ENCODE measurements around the gene VPS35L.

VPS35L gene

GRCh38 chr16:19523184-19523558, 32.3 kb upstream of the VPS35L start:
- no peak overlapping the region for H4K12ac ChIP-seq (ENCODE audit: low read depth, low read length)
- H3K18ac ChIP-seq (ENCODE audit: low read length): no peak overlapping the region
- H3K23ac ChIP-seq (ENCODE audit: low read length): no peak overlapping the region
- peaks cover 0 to 2% of the 10 kb centered on the region in 2 experiments for H3K36me3 ChIP-seq (ENCODE audit: control insufficient read depth in 1 of 2, insufficient read depth in 2 of 2, low read length in 2 of 2)
- no peak overlapping the region for H3K4me2 ChIP-seq (ENCODE audit: low read length)
- no peak overlapping the region for H3K9ac ChIP-seq (ENCODE audit: low read length)
- H3K4me1 ChIP-seq (ENCODE audit: control insufficient read depth in 1 of 2, insufficient read depth in 2 of 2, low read length in 2 of 2): peaks cover 0 to 2% of the 10 kb centered on the region in 2 experiments
- H4K91ac ChIP-seq (ENCODE audit: low read depth, low read length): no peak overlapping the region
- H3K79me1 ChIP-seq (ENCODE audit: low read length): peaks cover 7% of the 10 kb centered on the region
- peak overlapping the region; percentile 43 for H2BK120ac ChIP-seq (ENCODE audit: insufficient read depth, low read length, poor library complexity)
- no peak overlapping the region for H2BK5ac ChIP-seq (ENCODE audit: low read depth, low read length, poor library complexity)
- peak; percentile 65 to 73 for DNase-seq
- peaks cover 7% of the 10 kb centered on the region for H3K79me2 ChIP-seq (ENCODE audit: control insufficient read depth, insufficient read depth, low read length, poor library complexity)
- H4K8ac ChIP-seq (ENCODE audit: low read depth, low read length): peak overlapping the region; percentile 48
- H3K4me3 ChIP-seq (ENCODE audit: low read depth, low read length): no peak overlapping the region
- H2AFZ ChIP-seq (ENCODE audit: insufficient read depth, low read length, poor library complexity): peak overlapping the region; percentile 56
- no peak overlapping the region for H3K14ac ChIP-seq (ENCODE audit: low read length)
- no peaks in the 10 kb centered on the region for H3K27me3 ChIP-seq (ENCODE audit: insufficient read depth, low read length)
- no CpG with 5 or more reads among the region's 18 CpGs for WGBS (ENCODE audit: extremely low coverage, insufficient coverage, insufficient read length)
- peaks cover 2% of the 10 kb centered on the region for H3K9me3 ChIP-seq (ENCODE audit: insufficient read depth, low read depth, low read length)
- no peak overlapping the region for H2AK5ac ChIP-seq (ENCODE audit: low read length)
- H3K27ac ChIP-seq (ENCODE audit: low read depth, low read length): no peak overlapping the region
- no peak overlapping the region for H3K4ac ChIP-seq (ENCODE audit: low read depth, low read length)
- peak overlapping the region; percentile 17 for H2BK12ac ChIP-seq (ENCODE audit: low read length)

DNA sequence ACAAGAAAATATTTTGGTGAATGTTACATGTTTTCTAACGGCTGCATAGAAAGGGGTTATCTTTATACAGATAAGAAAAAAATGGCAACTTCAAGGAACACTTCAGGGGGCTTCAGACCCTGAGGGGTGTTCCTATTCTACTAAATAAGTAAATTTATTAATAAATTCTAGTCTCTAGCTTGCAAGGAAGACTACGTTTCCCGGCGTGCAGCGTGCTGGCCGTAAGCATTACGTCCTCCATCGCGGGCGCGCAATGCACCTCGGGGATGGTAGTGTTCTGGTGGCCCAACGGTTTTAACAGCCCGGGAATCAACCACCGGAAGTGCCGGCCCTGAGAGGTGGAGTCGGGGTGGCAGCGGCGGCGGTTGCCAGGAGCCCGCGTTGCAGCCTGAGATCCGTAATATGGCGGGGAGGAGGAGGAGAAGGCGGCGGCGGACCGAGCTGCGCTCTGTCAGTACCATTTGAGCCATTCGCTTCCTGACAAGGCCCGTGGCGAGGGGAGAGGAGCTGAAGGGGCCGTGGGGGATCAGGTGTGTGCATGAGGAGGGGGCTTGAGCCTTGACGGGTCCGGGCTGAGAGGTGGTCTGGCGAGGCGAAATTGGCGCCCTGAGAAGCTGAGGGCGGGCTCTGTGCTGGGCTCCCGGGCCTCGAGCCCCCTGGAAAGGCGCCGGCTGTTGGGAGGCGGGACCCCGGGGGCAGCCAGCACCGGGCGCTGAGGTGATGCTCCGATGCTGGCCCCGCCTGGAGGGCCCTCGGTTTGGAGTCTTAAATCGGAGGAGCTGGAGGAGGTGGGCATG, 31.7 kb upstream of the VPS35L start, which contains the start of gene CCP110:
Gene CCP110 (plus strand): TSS at position 384 of the 797 bp plus-strand sequence. CDS start 3,940 bp downstream, outside the sequence.
- Histone ChIP-seq H2BK12ac (ENCODE audit: low read length) (peak within 1 kb of the TSS; percentile 17), H3K23ac (ENCODE audit: low read length) (no peak within 1 kb of the TSS), H3K79me1 (ENCODE audit: low read length) (peaks cover 7% of the 10 kb centered on the region), H3K4me2 (ENCODE audit: low read length) (peak within 1 kb of the TSS; percentile 71), H3K4me3 (ENCODE audit: low read depth, low read length) (peak within 1 kb of the TSS; percentile 98), H4K91ac (ENCODE audit: low read depth, low read length) (peak within 1 kb of the TSS; percentile 3), H4K8ac (ENCODE audit: low read depth, low read length) (peak within 1 kb of the TSS; percentile 48), H3K36me3 (ENCODE audit: control insufficient read depth in 1 of 2, insufficient read depth in 2 of 2, low read length in 2 of 2) (peaks cover 2 to 4% of the 10 kb centered on the region in 2 experiments), H3K9me3 (ENCODE audit: insufficient read depth, low read depth, low read length) (peaks cover 2% of the 10 kb centered on the region), H3K27ac (ENCODE audit: low read depth, low read length) (no peak within 1 kb of the TSS), H3K18ac (ENCODE audit: low read length) (no peak within 1 kb of the TSS), H3K27me3 (ENCODE audit: insufficient read depth, low read length) (no peaks in the 10 kb centered on the region), H2BK5ac (ENCODE audit: low read depth, low read length, poor library complexity) (peak within 1 kb of the TSS; percentile 14), H2BK120ac (ENCODE audit: insufficient read depth, low read length, poor library complexity) (peak within 1 kb of the TSS; percentile 43), H2AFZ (ENCODE audit: insufficient read depth, low read length, poor library complexity) (peak within 1 kb of the TSS; percentile 76), H2AK5ac (ENCODE audit: low read length) (no peak within 1 kb of the TSS), H3K4me1 (ENCODE audit: control insufficient read depth in 1 of 2, insufficient read depth in 2 of 2, low read length in 2 of 2) (peaks cover 0 to 2% of the 10 kb centered on the region in 2 experiments), H3K9ac (ENCODE audit: low read length) (peak within 1 kb of the TSS; percentile 67), H3K4ac (ENCODE audit: low read depth, low read length) (no peak within 1 kb of the TSS), H3K79me2 (ENCODE audit: control insufficient read depth, insufficient read depth, low read length, poor library complexity) (peaks cover 7% of the 10 kb centered on the region), H4K12ac (ENCODE audit: low read depth, low read length) (no peak within 1 kb of the TSS), H3K14ac (ENCODE audit: low read length) (peak within 1 kb of the TSS; percentile 21)
- no CpG with 5 or more reads among the region's 51 CpGs for WGBS (ENCODE audit: extremely low coverage, insufficient coverage, insufficient read length)
- DNase-seq: peak; percentile 95 to 96

DNA sequence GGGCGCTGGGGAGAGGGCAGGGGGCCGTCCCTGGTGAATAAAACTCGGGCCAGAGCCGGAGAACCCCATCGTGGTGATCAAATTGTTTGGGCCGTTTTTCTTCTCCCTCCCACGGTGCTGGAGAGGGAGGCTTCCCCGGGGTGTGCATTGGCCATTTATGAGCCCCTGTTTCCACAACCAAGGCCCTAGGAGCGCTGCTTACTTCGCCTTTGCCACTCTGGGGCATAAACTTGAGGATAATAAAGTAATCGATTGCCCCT, 31.2 kb upstream of the VPS35L start:
- DNase-seq: no peak
- Histone ChIP-seq H2BK120ac (ENCODE audit: insufficient read depth, low read length, poor library complexity) (no peak overlapping the region), H3K27me3 (ENCODE audit: insufficient read depth, low read length) (no peaks in the 10 kb centered on the region), H2BK5ac (ENCODE audit: low read depth, low read length, poor library complexity) (peak overlapping the region; percentile 14), H3K36me3 (ENCODE audit: control insufficient read depth in 1 of 2, insufficient read depth in 2 of 2, low read length in 2 of 2) (peaks cover 2% of the 10 kb centered on the region in 2 experiments), H3K9ac (ENCODE audit: low read length) (peak overlapping the region; percentile 67), H3K18ac (ENCODE audit: low read length) (no peak overlapping the region), H4K91ac (ENCODE audit: low read depth, low read length) (no peak overlapping the region), H3K4me2 (ENCODE audit: low read length) (peak overlapping the region; percentile 71), H2AFZ (ENCODE audit: insufficient read depth, low read length, poor library complexity) (peak overlapping the region; percentile 76), H3K23ac (ENCODE audit: low read length) (no peak overlapping the region), H3K27ac (ENCODE audit: low read depth, low read length) (no peak overlapping the region), H3K14ac (ENCODE audit: low read length) (no peak overlapping the region), H2AK5ac (ENCODE audit: low read length) (no peak overlapping the region), H3K4me1 (ENCODE audit: control insufficient read depth in 1 of 2, insufficient read depth in 2 of 2, low read length in 2 of 2) (peaks cover 0 to 2% of the 10 kb centered on the region in 2 experiments), H2BK12ac (ENCODE audit: low read length) (no peak overlapping the region), H3K4me3 (ENCODE audit: low read depth, low read length) (peak overlapping the region; percentile 98), H3K9me3 (ENCODE audit: insufficient read depth, low read depth, low read length) (peaks cover 2% of the 10 kb centered on the region), H3K4ac (ENCODE audit: low read depth, low read length) (no peak overlapping the region), H3K79me2 (ENCODE audit: control insufficient read depth, insufficient read depth, low read length, poor library complexity) (peaks cover 6% of the 10 kb centered on the region), H4K8ac (ENCODE audit: low read depth, low read length) (peak overlapping the region; percentile 34), H4K12ac (ENCODE audit: low read depth, low read length) (no peak overlapping the region), H3K79me1 (ENCODE audit: low read length) (peaks cover 7% of the 10 kb centered on the region)
- WGBS (ENCODE audit: extremely low coverage, insufficient coverage, insufficient read length): no CpG with 5 or more reads among the region's 11 CpGs

GRCh38 chr16:19524616-19525384, 30.7 kb upstream of the VPS35L start:
- Histone ChIP-seq H3K27me3 (ENCODE audit: insufficient read depth, low read length) (no peaks in the 10 kb centered on the region), H2AFZ (ENCODE audit: insufficient read depth, low read length, poor library complexity) (no peak overlapping the region), H2BK12ac (ENCODE audit: low read length) (no peak overlapping the region), H3K27ac (ENCODE audit: low read depth, low read length) (no peak overlapping the region), H3K79me1 (ENCODE audit: low read length) (peaks cover 7% of the 10 kb centered on the region), H3K9me3 (ENCODE audit: insufficient read depth, low read depth, low read length) (peaks cover 2% of the 10 kb centered on the region), H3K4me3 (ENCODE audit: low read depth, low read length) (peak overlapping the region; percentile 98), H4K12ac (ENCODE audit: low read depth, low read length) (no peak overlapping the region), H3K18ac (ENCODE audit: low read length) (no peak overlapping the region), H3K14ac (ENCODE audit: low read length) (no peak overlapping the region), H3K79me2 (ENCODE audit: control insufficient read depth, insufficient read depth, low read length, poor library complexity) (peaks cover 6% of the 10 kb centered on the region), H3K4me1 (ENCODE audit: control insufficient read depth in 1 of 2, insufficient read depth in 2 of 2, low read length in 2 of 2) (peaks cover 0 to 2% of the 10 kb centered on the region in 2 experiments), H3K9ac (ENCODE audit: low read length) (peak overlapping the region; percentile 60), H2AK5ac (ENCODE audit: low read length) (no peak overlapping the region), H2BK120ac (ENCODE audit: insufficient read depth, low read length, poor library complexity) (no peak overlapping the region), H3K4ac (ENCODE audit: low read depth, low read length) (no peak overlapping the region), H4K91ac (ENCODE audit: low read depth, low read length) (no peak overlapping the region), H3K4me2 (ENCODE audit: low read length) (peak overlapping the region; percentile 71), H4K8ac (ENCODE audit: low read depth, low read length) (no peak overlapping the region), H3K23ac (ENCODE audit: low read length) (no peak overlapping the region), H3K36me3 (ENCODE audit: control insufficient read depth in 1 of 2, insufficient read depth in 2 of 2, low read length in 2 of 2) (peaks cover 2% of the 10 kb centered on the region in 2 experiments), H2BK5ac (ENCODE audit: low read depth, low read length, poor library complexity) (no peak overlapping the region)
- WGBS (ENCODE audit: extremely low coverage, insufficient coverage, insufficient read length): no CpG with 5 or more reads among the region's 19 CpGs
- DNase-seq: peak in 1 of 2 donors; percentile 45
